GM12865 (cell line): ENCODE results near the gene NDUFS6.

Experiments
- DNase-seq: peaks from one replicate; pipeline ENCODE4 v3.0.0; 2010; ENCODE audit warnings: low read depth
- H3K4me3 ChIP-seq: 2 replicates; pipeline ENCODE4 v1.5.1; 2011; ENCODE audit warnings: mild to moderate bottlenecking, low read depth, low read length, control low read depth
- TF ChIP-seq, protein P1 (sequence below): IDR thresholded peaks from 2 replicates; pipeline ENCODE4 v1.5.1; 2011; ENCODE audit warnings: low read length, control low read depth, low read depth, inconsistent platforms; ENCODE audit not compliant: insufficient read depth; ENCODE audit errors: missing control alignments

The NDUFS6 gene

GRCh38 chr5:1799110-1799601 lies 2.1 kb upstream of the NDUFS6 start:
- TF ChIP-seq, protein P1, sequence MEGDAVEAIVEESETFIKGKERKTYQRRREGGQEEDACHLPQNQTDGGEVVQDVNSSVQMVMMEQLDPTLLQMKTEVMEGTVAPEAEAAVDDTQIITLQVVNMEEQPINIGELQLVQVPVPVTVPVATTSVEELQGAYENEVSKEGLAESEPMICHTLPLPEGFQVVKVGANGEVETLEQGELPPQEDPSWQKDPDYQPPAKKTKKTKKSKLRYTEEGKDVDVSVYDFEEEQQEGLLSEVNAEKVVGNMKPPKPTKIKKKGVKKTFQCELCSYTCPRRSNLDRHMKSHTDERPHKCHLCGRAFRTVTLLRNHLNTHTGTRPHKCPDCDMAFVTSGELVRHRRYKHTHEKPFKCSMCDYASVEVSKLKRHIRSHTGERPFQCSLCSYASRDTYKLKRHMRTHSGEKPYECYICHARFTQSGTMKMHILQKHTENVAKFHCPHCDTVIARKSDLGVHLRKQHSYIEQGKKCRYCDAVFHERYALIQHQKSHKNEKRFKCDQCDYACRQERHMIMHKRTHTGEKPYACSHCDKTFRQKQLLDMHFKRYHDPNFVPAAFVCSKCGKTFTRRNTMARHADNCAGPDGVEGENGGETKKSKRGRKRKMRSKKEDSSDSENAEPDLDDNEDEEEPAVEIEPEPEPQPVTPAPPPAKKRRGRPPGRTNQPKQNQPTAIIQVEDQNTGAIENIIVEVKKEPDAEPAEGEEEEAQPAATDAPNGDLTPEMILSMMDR: no peak
- DNase-seq: peak; percentile 47
- peak overlapping the region; percentile 65 for H3K4me3 ChIP-seq

DNA sequence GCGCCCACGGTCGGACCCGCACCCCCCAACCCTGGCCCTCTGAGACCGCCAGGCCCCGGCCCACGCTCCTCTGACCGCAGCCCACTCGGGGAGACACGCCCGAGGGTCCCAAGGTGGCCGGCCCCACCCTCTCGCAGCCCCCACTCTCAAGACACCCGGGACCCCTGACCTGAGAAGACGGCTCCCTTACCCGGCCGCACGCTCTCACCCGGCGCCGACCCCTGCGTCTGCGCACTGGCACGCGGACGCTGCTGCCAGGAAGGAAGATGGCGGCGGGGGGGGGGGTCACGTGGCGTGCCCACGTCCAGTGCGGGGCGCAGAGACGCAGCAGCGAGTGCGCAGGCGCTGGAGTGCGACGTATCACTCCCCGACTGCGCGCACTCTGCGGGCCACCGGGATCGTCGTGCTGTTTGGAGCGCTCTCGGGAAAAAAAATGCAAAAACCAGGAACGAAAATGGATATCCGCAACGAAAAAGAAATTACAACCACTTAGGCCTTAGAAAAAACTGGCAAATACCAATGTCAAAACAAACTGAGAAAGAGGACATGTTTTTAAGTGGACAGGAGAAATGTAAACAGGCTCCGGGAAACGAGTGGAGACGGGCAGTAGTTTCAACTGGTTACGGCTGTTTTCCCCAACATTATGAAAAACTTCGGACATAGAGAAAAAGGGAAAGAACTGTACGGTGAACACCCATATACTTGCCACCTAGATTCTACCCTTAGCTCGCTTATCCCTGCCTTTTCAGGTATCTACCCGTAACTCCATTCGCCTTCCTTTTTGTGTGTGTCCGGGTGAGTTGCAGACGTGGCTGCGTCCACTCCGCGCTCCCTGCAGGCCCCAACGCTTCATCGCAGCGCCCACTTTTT lies 1.4 kb upstream of the NDUFS6 start, which contains the start of gene MRPL36:
Gene MRPL36, minus strand, starts transcription at position 236 of the 870 bp plus-strand sequence. CDS start 902 bp downstream, outside the sequence.
- peak within 1 kb of the TSS; percentile 83 for H3K4me3 ChIP-seq
- DNase-seq: peak; percentile 96

GRCh38 chr5:1800472-1801221 lies 560 bp upstream of the NDUFS6 start:
- H3K4me3 ChIP-seq: peak overlapping the region; percentile 83
- peak; percentile 69 for DNase-seq

More for the DNA sequence above, 1.4 kb upstream of the NDUFS6 start, which contains the start of gene MRPL36:
- TF ChIP-seq, protein P1: no peak

DNA sequence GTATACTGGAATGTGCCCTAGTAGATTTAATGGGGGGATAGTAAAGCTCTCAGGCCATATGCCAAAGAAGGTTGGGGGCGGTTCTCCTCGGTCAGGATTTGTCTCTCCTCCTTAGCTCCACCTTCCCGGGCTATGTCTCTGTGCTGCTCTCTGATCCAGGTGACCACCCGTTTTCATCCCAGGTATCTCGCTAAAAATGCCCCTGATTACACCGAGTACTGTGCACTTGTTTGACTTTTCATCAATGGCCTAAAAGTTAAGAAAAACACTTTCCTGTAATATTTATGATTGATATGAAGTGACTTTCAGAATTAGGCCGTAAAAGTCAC lies 724 bp downstream of the NDUFS6 start:
- no peak for DNase-seq
- TF ChIP-seq, protein P1: no peak
- H3K4me3 ChIP-seq: peak overlapping the region; percentile 83

More at GRCh38 chr5:1800472-1801221, 560 bp upstream of the NDUFS6 start:
- TF ChIP-seq, protein P1: no peak

DNA sequence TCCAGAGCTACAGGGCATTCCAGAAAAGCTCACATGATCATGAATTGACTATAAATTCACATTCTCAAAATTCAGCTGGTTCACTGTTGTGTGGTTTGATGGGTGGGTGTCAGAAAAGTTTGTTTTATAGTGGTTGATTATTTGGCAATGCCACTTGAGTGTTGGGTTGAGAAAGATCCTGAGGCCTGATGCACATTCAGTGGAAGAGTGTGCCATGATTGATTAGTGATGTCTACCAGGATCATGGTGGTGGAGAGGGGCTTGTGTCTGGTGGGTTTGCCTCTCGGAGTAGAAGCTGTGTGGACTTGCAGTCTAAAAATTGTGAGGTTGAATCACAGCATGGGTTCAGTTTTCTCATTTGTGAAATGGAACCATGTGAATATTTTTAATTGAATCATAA lies 2.0 kb downstream of the NDUFS6 start:
- DNase-seq: no peak
- TF ChIP-seq, protein P1: no peak
- no peak overlapping the region for H3K4me3 ChIP-seq

- TF ChIP-seq, protein P1: no peak
- DNase-seq: no peak
- H3K4me3 ChIP-seq: no peak overlapping the region
Measured at GRCh38 chr5:1804001-1804690, 2.9 kb downstream of the NDUFS6 start.
